DMS 273 treated with DMSO at 0.1 percent for 48 hours (cell line): ENCODE measurements around the gene ETV6.

Source experiments
- DNase-seq: peaks from one replicate; lab custom pipeline; 2025; lab: John Stamatoyannopoulos, UW

Gene ETV6

GRCh38 chr12:11741434-11742092, 92.1 kb downstream of the ETV6 start:
- DNase-seq = no peak

GRCh38 chr12:11743423-11744409, 94.2 kb downstream of the ETV6 start:
- DNase-seq = no peak

- no peak for DNase-seq
These were observed 94.9 kb downstream of the ETV6 start for GRCh38 chr12:11744410-11744801.

DNA sequence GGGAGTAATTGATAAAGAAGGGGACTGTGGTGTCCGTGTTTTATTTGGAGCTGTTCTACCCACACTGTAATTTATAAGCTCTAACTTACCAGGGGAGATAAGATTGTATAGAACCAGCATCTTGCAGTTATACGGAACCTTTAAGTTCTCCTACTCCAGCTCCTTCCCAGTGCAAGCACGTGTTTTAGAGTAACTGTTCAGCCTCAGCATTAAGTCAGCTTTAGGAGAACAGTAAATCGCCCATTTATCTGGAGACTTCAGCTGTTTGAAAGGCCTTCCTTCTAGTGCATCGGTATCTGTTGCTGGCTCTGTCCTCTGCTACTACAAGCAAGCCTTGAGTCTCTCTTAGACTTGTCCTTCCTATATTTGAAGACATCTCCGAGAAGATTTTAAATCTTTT, 95.6 kb downstream of the ETV6 start:
- DNase-seq = no peak

- DNase-seq = no peak
These were observed 96.7 kb downstream of the ETV6 start for GRCh38 chr12:11746024-11746771.

DNA sequence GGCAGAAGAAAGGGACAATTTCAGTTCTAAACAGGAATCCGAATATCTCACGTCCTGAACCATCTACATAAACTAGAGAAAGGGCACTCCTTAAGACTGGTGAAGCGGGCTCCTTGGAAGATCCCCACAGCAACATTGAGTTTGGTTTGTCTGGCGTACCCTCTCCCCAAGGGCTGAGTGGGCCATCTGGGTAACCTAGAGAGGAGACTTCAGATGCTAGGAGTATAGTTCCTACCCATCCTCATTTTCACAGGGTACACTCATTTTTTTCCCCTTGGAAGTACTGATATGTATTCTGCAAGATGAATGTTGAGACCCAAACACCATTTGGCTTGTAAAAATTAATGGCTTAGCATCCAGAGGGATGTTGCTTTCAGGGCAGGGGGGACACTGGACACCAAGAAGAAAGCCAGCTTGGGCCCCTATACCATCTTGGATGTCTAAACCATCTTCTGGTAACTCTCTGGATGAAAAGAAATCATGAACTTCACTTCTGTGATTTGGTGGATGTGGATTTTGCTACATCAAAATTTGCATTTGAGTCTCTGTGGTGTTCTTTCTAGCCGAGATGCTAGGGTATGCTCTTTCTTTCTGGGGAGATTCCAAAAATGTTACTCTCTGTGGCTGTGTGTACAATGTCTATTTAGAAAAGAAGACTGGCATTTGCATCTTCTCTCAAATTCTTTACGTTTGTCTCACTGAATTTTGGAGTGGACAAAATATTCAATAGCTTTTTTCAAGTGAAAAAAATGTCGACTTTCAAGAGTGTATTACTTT, 97.7 kb downstream of the ETV6 start:
- no peak for DNase-seq

GRCh38 chr12:11747969-11748368, 98.5 kb downstream of the ETV6 start:
- no peak for DNase-seq

- DNase-seq = no peak
These were observed 99.4 kb downstream of the ETV6 start for GRCh38 chr12:11748903-11749302.

- no peak for DNase-seq
These were observed 100.6 kb downstream of the ETV6 start for GRCh38 chr12:11749943-11750690.

- no peak for DNase-seq
These were observed 103.1 kb downstream of the ETV6 start for GRCh38 chr12:11752403-11753149.

DNA sequence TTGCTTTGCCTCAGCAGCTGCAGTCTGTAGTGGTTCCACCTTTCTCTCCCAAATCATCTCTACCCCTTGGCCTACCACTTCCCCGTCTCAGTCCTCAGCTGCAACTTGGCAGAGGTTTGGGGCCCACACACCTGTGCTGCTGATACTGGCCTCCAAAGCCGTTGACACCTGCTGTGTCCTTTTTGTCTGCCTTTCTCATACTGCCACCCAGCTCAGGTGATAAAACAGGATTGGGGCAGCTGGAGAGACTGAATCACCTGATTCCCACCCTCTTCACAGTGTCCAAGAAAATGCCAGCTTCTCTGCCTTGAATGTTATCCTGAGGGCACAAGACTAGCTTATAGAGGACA, 103.7 kb downstream of the ETV6 start:
- DNase-seq = no peak

- no peak for DNase-seq
These were observed 104.4 kb downstream of the ETV6 start for GRCh38 chr12:11753826-11754225.

- no peak for DNase-seq
These were observed 104.8 kb downstream of the ETV6 start for GRCh38 chr12:11754256-11754655.

DNA sequence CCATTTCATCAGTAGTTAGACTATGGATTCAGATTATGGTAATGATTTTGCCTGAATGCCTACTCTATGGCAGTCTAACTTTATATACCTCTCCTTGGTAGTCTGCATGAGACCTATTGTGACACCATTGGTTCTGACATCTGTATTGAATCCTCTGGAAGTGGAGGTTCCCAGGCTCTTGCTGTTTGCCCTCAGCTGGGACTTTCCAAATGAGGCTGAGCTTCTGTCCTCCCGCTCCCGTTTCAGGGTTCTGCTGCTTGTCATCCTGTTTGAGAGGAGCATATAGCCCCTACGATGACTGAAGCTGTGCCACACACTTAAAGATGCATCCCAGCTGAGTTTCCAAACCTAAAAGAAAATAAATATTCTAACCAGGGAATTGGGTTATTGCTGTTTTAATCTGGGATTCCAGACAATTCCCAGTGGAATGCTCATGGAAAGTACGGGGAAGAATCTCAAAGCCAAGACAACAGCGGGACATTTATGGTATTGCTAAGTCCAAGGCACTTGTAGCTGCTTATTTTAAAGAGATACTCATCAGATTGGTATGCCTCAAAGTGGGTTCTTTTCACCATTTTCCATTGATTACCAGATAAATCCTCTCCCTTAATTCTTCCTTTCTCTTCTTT, 105.9 kb downstream of the ETV6 start:
- no peak for DNase-seq

GRCh38 chr12:11756022-11756421, 106.5 kb downstream of the ETV6 start:
- DNase-seq = no peak

DNA sequence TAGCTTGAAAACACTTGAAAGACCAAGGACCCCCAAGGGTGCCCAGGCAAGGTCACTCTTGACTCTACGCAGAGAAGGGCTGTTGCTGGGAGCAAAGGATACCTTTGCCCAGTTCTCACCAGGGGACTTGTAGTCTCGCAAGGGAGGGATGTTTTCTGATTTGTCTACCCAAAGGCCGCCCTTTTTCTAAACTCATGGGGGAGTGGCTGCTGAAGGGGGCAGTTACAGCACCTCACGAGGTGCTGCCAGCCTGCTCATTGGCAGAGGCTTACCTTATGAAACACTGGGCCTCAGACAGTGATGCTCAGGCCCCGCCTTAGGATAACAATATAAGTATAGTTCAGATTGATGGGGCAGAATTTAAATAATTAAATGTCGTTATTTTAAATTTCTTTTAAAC, 107.0 kb downstream of the ETV6 start:
- DNase-seq = no peak

DNA sequence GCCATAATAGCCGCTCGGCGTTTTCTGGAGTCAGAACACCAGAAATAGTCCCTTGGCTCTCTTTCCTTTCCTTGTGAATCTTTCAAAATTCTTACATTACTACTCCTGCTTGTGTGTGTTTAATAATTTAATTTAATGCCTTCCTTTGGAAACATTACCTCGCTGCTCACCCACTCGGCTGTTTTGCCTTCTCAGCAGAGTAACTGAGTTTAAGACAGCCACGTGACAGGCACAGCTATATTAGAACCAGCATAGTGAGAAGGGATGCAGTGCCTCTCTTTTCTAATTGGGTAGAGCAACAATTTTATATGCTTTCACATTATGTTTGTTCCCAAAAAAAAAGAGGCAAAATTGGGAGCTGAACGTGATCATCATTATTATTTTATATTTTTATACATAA, 107.6 kb downstream of the ETV6 start:
- no peak for DNase-seq

DNA sequence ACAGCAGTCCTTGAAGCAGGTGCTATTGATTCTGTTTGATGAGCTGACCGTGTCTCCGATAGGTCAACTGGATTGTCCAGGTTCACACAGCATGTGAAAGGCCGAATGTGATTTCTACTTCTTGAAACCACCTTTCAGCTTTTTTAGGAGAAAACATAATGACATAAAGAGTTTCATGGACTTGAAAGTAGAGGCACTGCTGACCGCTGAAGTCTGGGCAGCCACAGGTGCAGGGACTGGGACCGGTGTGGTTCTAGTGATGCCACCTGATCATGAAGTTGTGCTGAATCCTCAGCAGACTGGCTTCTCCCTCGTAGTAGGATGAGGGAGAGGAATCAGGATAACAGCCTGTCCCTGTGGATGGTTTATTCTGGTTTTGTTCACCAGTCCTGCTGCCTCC, 108.1 kb downstream of the ETV6 start:
- DNase-seq = no peak

DNA sequence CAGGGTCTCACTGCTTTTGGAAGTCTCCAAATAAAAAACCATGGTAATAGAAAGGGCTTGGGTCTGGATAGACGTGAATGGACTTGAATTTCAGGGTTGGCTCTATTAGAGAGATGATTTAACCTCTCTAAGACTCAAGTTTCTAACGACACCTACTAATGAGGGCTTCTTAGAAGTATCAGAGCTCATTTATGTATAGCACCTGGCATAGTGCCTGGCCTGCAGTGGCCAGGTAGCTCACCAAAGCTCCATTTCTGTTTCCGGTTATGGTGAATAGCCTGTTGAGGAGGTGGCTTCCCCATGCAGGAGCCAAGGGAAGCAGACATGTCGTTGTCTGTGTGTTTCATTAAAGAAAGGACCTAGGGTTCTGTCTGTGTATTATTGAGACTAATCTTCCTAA, 108.6 kb downstream of the ETV6 start:
- DNase-seq = no peak
